ENCODE results near the gene DNASE1L3.

The DNASE1L3 gene

DNA sequence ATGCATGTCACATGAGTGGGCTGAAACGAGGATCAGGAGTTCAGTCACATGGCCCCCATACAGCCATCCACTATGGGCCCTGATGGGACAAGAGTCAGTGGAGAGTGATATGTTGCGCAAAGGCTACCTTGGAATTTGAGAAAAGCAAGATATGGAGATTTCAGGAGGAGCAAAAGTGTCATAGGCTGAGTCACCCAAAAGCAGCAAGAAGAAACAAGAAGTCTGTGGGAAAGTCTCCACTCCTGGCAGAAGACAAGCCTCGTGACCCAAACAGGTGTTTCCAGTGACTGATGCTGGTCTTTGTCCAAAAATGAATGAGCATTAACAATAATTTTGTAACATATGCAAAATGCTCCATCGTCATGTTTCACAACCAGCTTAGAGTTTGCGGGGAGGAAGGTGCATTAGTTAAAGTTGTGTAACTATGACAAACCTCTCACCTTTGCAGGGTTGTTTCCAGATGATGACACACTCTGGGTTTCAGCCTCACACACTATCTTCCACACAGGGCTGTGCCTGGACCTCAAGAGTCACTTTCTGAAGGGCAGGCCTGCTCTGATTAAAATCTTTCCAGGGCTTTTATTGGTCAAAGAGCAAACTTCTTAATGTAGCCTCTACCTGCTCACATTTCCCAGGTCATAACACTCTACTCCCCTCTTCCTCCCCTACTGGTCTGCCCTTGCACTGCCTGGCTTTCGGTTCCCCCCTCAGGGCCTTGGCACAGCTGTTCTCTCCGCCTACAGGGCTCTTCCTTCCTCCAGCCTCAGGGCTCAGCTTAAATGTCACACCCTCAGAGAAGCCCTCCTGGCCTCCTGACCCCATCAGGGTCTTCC, 3.9 kb upstream of the DNASE1L3 start:
- TF ChIP-seq, protein P1, sequence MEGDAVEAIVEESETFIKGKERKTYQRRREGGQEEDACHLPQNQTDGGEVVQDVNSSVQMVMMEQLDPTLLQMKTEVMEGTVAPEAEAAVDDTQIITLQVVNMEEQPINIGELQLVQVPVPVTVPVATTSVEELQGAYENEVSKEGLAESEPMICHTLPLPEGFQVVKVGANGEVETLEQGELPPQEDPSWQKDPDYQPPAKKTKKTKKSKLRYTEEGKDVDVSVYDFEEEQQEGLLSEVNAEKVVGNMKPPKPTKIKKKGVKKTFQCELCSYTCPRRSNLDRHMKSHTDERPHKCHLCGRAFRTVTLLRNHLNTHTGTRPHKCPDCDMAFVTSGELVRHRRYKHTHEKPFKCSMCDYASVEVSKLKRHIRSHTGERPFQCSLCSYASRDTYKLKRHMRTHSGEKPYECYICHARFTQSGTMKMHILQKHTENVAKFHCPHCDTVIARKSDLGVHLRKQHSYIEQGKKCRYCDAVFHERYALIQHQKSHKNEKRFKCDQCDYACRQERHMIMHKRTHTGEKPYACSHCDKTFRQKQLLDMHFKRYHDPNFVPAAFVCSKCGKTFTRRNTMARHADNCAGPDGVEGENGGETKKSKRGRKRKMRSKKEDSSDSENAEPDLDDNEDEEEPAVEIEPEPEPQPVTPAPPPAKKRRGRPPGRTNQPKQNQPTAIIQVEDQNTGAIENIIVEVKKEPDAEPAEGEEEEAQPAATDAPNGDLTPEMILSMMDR (IDR thresholded peaks at IDR 0.05; ENCODE audit: insufficient read depth, low read length, poor library complexity, severe bottlenecking) = no peak
- TF ChIP-seq EZH2phosphoT487 (conservative IDR thresholded peaks at IDR 0.05; ENCODE audit: low read length) = no peak
- Histone ChIP-seq H3K27me3 (ENCODE audit: low read length) (no peaks in the 10 kb centered on the region), H3K9ac (ENCODE audit: low read length) (no peak overlapping the region), H4K20me1 (ENCODE audit: low read depth, low read length) (no peaks in the 10 kb centered on the region), H3K27ac (ENCODE audit: low read depth, low read length) (no peak overlapping the region), H3F3A (ENCODE audit: insufficient read depth) (no peaks in the 10 kb centered on the region), H3K36me3 (ENCODE audit: low read length) (no peaks in the 10 kb centered on the region), H2AFZ (ENCODE audit: low read depth, low read length, severe bottlenecking) (no peak overlapping the region), H3K9me3 (ENCODE audit: insufficient read depth, low read length) (no peaks in the 10 kb centered on the region), H3K9me2 (replicated peaks; ENCODE audit: insufficient read depth, low read length) (no peaks in the 10 kb centered on the region), H3K79me2 (ENCODE audit: insufficient read depth, low read length) (no peaks in the 10 kb centered on the region), H3K4me2 (ENCODE audit: low read depth, low read length, poor library complexity, severe bottlenecking) (peak overlapping the region; percentile 26), H3K4me3 (ENCODE audit: insufficient read depth, low read length, poor library complexity, severe bottlenecking) (no peak overlapping the region)

GRCh38 chr3:58209933-58210332, 839 bp downstream of the DNASE1L3 start:
- no peaks in the 10 kb centered on the region for H3K36me3 ChIP-seq (ENCODE audit: low read length)
- H3K27ac ChIP-seq (ENCODE audit: low read depth, low read length) = no peak overlapping the region
- H3K79me2 ChIP-seq (ENCODE audit: insufficient read depth, low read length) = no peaks in the 10 kb centered on the region
- no peak overlapping the region for H3K9ac ChIP-seq (ENCODE audit: low read length)
- no peak for TF ChIP-seq EZH2phosphoT487 (conservative IDR thresholded peaks at IDR 0.05; ENCODE audit: low read length)
- TF ChIP-seq, protein P1 (IDR thresholded peaks at IDR 0.05; ENCODE audit: insufficient read depth, low read length, poor library complexity, severe bottlenecking) = no peak
- H3F3A ChIP-seq (ENCODE audit: insufficient read depth) = no peaks in the 10 kb centered on the region
- H4K20me1 ChIP-seq (ENCODE audit: low read depth, low read length) = no peaks in the 10 kb centered on the region
- no peak overlapping the region for H2AFZ ChIP-seq (ENCODE audit: low read depth, low read length, severe bottlenecking)
- no peak overlapping the region for H3K4me3 ChIP-seq (ENCODE audit: insufficient read depth, low read length, poor library complexity, severe bottlenecking)
- no peaks in the 10 kb centered on the region for H3K9me2 ChIP-seq (replicated peaks; ENCODE audit: insufficient read depth, low read length)
- H3K27me3 ChIP-seq (ENCODE audit: low read length) = no peaks in the 10 kb centered on the region
- no peak overlapping the region for H3K4me2 ChIP-seq (ENCODE audit: low read depth, low read length, poor library complexity, severe bottlenecking)
- no peaks in the 10 kb centered on the region for H3K9me3 ChIP-seq (ENCODE audit: insufficient read depth, low read length)

- Histone ChIP-seq H3F3A (ENCODE audit: insufficient read depth) (no peaks in the 10 kb centered on the region), H3K9me2 (replicated peaks; ENCODE audit: insufficient read depth, low read length) (no peaks in the 10 kb centered on the region), H3K9me3 (ENCODE audit: insufficient read depth, low read length) (no peaks in the 10 kb centered on the region), H3K4me2 (ENCODE audit: low read depth, low read length, poor library complexity, severe bottlenecking) (no peak overlapping the region), H2AFZ (ENCODE audit: low read depth, low read length, severe bottlenecking) (no peak overlapping the region), H3K4me3 (ENCODE audit: insufficient read depth, low read length, poor library complexity, severe bottlenecking) (no peak overlapping the region), H4K20me1 (ENCODE audit: low read depth, low read length) (no peaks in the 10 kb centered on the region), H3K27me3 (ENCODE audit: low read length) (no peaks in the 10 kb centered on the region), H3K36me3 (ENCODE audit: low read length) (no peaks in the 10 kb centered on the region), H3K9ac (ENCODE audit: low read length) (no peak overlapping the region), H3K27ac (ENCODE audit: low read depth, low read length) (no peak overlapping the region), H3K79me2 (ENCODE audit: insufficient read depth, low read length) (no peaks in the 10 kb centered on the region)
- no peak for TF ChIP-seq EZH2phosphoT487 (conservative IDR thresholded peaks at IDR 0.05; ENCODE audit: low read length)
- TF ChIP-seq, protein P1 (IDR thresholded peaks at IDR 0.05; ENCODE audit: insufficient read depth, low read length, poor library complexity, severe bottlenecking) = no peak
Measured at GRCh38 chr3:58207954-58208353, 2.8 kb downstream of the DNASE1L3 start.
